CD4-positive, alpha-beta T cell (primary cell): Measurements from ENCODE around the gene SMCR8. TPM values are rescaled to one million over a fixed set of nuclear protein-coding genes. Genes with fewer than 3 reads are reported as not detected.

ENCODE experiments used
- ATAC-seq: fragments of 200-7000 bp; cut with Tn5 transposase; one replicate; pipeline ENCODE4 v1.10.0; 2022; ENCODE audit warnings: mild to moderate bottlenecking; ENCODE audit not compliant: poor library complexity
- CTCF ChIA-PET: fragments of 350-600 bp; sonication (Branson Sonifier 250); formaldehyde crosslinking; loops from one replicate; lab custom pipeline; 2021; ENCODE audit warnings: antibody characterized with exemption, inconsistent platforms; lab: Charles Lee
- POLR2A ChIA-PET: fragments of 350-600 bp; sonication (Branson Sonifier 250); formaldehyde crosslinking; loops from one replicate; lab custom pipeline; 2021; ENCODE audit warnings: antibody characterized with exemption, inconsistent platforms; lab: Charles Lee
- DNase-seq, 14 experiments: peaks; one replicate each; pipeline ENCODE4 v3.0.0-alpha.2; 2013 to 2020; ENCODE audit warnings: mixed read lengths in 2 of 14
- H3K27ac ChIP-seq, 2 donors: one replicate each; pipeline versions ENCODE4 v1.5.1 to v1.7.0; 2013; ENCODE audit warnings: low read length in 2 of 2, low read depth in 1 of 2, mild to moderate bottlenecking in 1 of 2
- H3K27me3 ChIP-seq, 2 experiments: 1 replicate in 1 of 2; 2 replicates in 1 of 2; pipeline versions ENCODE4 v1.6.1 to v1.7.0; 2013; ENCODE audit warnings: low read length in 2 of 2, control low read depth in 1 of 2, mild to moderate bottlenecking in 1 of 2, moderate library complexity in 1 of 2; ENCODE audit not compliant: insufficient read depth in 2 of 2, control insufficient read depth in 1 of 2
- H3K36me3 ChIP-seq: one replicate; pipeline ENCODE4 v1.6.1; 2013; ENCODE audit warnings: low read length, control low read depth; ENCODE audit not compliant: insufficient read depth
- H3K4me1 ChIP-seq: one replicate; pipeline ENCODE4 v1.6.1; 2013; ENCODE audit warnings: low read length, control low read depth; ENCODE audit not compliant: insufficient read depth
- H3K4me3 ChIP-seq: one replicate; pipeline ENCODE4 v1.5.1; 2013; ENCODE audit warnings: mild to moderate bottlenecking, low read length, moderate library complexity
- H3K9me3 ChIP-seq, 2 experiments: 1 replicate in 1 of 2; 2 replicates in 1 of 2; pipeline versions ENCODE4 v1.6.1 to v1.7.0; 2013; ENCODE audit warnings: low read length in 2 of 2, mild to moderate bottlenecking in 2 of 2, control low read depth in 1 of 2, moderate library complexity in 1 of 2; ENCODE audit not compliant: control insufficient read depth in 1 of 2, insufficient read depth in 1 of 2
- H3K27ac Mint-ChIP-seq: one replicate; pipeline ENCODE4 v1.8.0; 2020; ENCODE audit warnings: mixed read lengths
- H3K27me3 Mint-ChIP-seq: one replicate; pipeline ENCODE4 v1.8.0; 2021; ENCODE audit warnings: mixed read lengths
- H3K36me3 Mint-ChIP-seq: one replicate; pipeline ENCODE4 v1.8.0; 2021; ENCODE audit warnings: low read depth, mixed read lengths
- H3K4me1 Mint-ChIP-seq: one replicate; pipeline ENCODE4 v1.8.0; 2021; ENCODE audit warnings: low read depth, mixed read lengths
- H3K4me3 Mint-ChIP-seq: one replicate; pipeline ENCODE4 v1.8.0; 2020; ENCODE audit warnings: mild to moderate bottlenecking, mixed read lengths
- H3K9me3 Mint-ChIP-seq: one replicate; pipeline ENCODE4 v1.8.0; 2020; ENCODE audit warnings: mixed read lengths
- intact Hi-C, 2 experiments: fragments of 100-400 bp; cut with DNase I in 1 of 2; cut with micrococcal nuclease in 1 of 2; formaldehyde crosslinking; loops; one replicate each; pipeline versions ENCODE4 v1.15.1 to v1.9.0; 2023 to 2025; cut with DNase I, micrococcal nuclease
- total RNA-seq, 174 experiments: library from RNA in 2 of 174; stranded (reverse) in 2 of 174; gene quantifications; one replicate each; pipeline ENCODE4 v1.2.3 and lab custom pipeline; 2021 to 2026
- TF ChIP-seq, protein P1 (sequence below): fragments of 200-600 bp; IDR thresholded peaks from one replicate; pipeline ENCODE4 v1.8.0; 2022; ENCODE audit warnings: antibody characterized with exemption, mild to moderate bottlenecking

Gene SMCR8
- total RNA-seq, 2 experiments from 2014 or later: 52.2 to 54.5 TPM

DNA sequence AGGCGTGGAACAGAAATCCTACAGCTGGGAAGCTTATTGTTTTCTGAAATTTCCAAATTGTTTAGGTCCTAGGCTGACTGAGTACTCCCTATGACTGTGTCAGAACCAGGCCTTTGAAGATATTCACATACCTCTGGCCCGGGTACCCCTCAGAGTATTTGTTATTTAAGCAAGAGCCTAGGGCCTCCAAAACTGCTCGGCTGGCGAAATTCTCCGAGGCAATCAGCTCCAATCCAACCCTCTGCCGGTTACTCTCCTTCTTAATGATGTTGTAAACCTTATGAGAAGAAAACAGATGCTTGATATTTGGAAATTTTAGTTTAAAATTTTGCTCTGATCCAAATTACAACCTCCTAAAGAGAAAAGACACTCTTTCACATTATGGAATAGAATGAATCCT is 38.4 kb downstream of the SMCR8 start:
- no peak overlapping the region for H3K27ac ChIP-seq
- H3K27me3 ChIP-seq: no peaks in the 10 kb centered on the region
- TF ChIP-seq, protein P1, sequence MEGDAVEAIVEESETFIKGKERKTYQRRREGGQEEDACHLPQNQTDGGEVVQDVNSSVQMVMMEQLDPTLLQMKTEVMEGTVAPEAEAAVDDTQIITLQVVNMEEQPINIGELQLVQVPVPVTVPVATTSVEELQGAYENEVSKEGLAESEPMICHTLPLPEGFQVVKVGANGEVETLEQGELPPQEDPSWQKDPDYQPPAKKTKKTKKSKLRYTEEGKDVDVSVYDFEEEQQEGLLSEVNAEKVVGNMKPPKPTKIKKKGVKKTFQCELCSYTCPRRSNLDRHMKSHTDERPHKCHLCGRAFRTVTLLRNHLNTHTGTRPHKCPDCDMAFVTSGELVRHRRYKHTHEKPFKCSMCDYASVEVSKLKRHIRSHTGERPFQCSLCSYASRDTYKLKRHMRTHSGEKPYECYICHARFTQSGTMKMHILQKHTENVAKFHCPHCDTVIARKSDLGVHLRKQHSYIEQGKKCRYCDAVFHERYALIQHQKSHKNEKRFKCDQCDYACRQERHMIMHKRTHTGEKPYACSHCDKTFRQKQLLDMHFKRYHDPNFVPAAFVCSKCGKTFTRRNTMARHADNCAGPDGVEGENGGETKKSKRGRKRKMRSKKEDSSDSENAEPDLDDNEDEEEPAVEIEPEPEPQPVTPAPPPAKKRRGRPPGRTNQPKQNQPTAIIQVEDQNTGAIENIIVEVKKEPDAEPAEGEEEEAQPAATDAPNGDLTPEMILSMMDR: no peak
- intact Hi-C loops: no loop called here
- no peak overlapping the region for H3K27ac Mint-ChIP-seq
- no peaks in the 10 kb centered on the region for H3K4me1 ChIP-seq
- H3K4me1 Mint-ChIP-seq: no peaks in the 10 kb centered on the region
- H3K36me3 ChIP-seq: peaks cover 19% of the 10 kb centered on the region
- H3K9me3 ChIP-seq: no peaks in the 10 kb centered on the region
- H3K27me3 Mint-ChIP-seq: no peaks in the 10 kb centered on the region
- ChIA-PET CTCF (interaction anchor here (1.1 kb wide), 1 partner anchor 9 kb away, joined by 3 read pairs; no protein-coding TSS in a partner anchor), POLR2A (no interaction called here)
- ATAC-seq: no peak
- no peak overlapping the region for H3K4me3 Mint-ChIP-seq
- H3K4me3 ChIP-seq: no peak overlapping the region
- no peaks in the 10 kb centered on the region for H3K9me3 Mint-ChIP-seq
- H3K36me3 Mint-ChIP-seq: peaks cover 40% of the 10 kb centered on the region
- no peak for DNase-seq

- Mint-ChIP-seq H3K27me3 (no peaks in the 10 kb centered on the region), H3K27ac (no peak overlapping the region), H3K4me3 (no peak overlapping the region), H3K9me3 (no peaks in the 10 kb centered on the region), H3K4me1 (no peaks in the 10 kb centered on the region), H3K36me3 (peaks cover 33% of the 10 kb centered on the region)
- no peak for DNase-seq
- H3K4me1 ChIP-seq: no peaks in the 10 kb centered on the region
- POLR2A ChIA-PET: no interaction called here
- no peaks in the 10 kb centered on the region for H3K27me3 ChIP-seq
- TF ChIP-seq, protein P1: no peak
- CTCF ChIA-PET: no interaction called here
- no peaks in the 10 kb centered on the region for H3K9me3 ChIP-seq
- ATAC-seq: no peak
- intact Hi-C loops: no loop called here
- H3K27ac ChIP-seq: no peak overlapping the region
- H3K36me3 ChIP-seq: peaks cover 19% of the 10 kb centered on the region
- no peak overlapping the region for H3K4me3 ChIP-seq
Observed at GRCh38 chr17:18356624-18357023, 41.5 kb downstream of the SMCR8 start.

GRCh38 chr17:18360518-18360917 is 45.4 kb downstream of the SMCR8 start:
- CTCF ChIA-PET: no interaction called here

More at GRCh38 chr17:18360518-18360917, 45.4 kb downstream of the SMCR8 start:
- no peak for ATAC-seq
- intact Hi-C loops: no loop called here
- POLR2A ChIA-PET: no interaction called here
- no peak overlapping the region for H3K27ac ChIP-seq
- H3K27ac Mint-ChIP-seq: no peak overlapping the region
- H3K9me3 Mint-ChIP-seq: no peaks in the 10 kb centered on the region
- H3K4me1 ChIP-seq: peaks cover 16% of the 10 kb centered on the region
- no peak overlapping the region for H3K4me3 ChIP-seq
- TF ChIP-seq, protein P1: no peak
- H3K27me3 ChIP-seq: no peaks in the 10 kb centered on the region
- H3K4me3 Mint-ChIP-seq: peak overlapping the region; percentile 40
- DNase-seq: no peak
- no peaks in the 10 kb centered on the region for H3K36me3 ChIP-seq
- peaks cover 7% of the 10 kb centered on the region for H3K36me3 Mint-ChIP-seq
- H3K27me3 Mint-ChIP-seq: no peaks in the 10 kb centered on the region
- peaks cover 18% of the 10 kb centered on the region for H3K4me1 Mint-ChIP-seq
- H3K9me3 ChIP-seq: no peaks in the 10 kb centered on the region
